ENCODE results near the gene NTM. TPM values are rescaled to one million over a fixed set of nuclear protein-coding genes. Genes with fewer than 3 reads are reported as not detected.
A peak's percentile ranks its signal among the peaks of the same experiment; 100 is the strongest.

The NTM gene
- total RNA-seq, 1 experiment from 2014 or later = 9.9 TPM

DNA sequence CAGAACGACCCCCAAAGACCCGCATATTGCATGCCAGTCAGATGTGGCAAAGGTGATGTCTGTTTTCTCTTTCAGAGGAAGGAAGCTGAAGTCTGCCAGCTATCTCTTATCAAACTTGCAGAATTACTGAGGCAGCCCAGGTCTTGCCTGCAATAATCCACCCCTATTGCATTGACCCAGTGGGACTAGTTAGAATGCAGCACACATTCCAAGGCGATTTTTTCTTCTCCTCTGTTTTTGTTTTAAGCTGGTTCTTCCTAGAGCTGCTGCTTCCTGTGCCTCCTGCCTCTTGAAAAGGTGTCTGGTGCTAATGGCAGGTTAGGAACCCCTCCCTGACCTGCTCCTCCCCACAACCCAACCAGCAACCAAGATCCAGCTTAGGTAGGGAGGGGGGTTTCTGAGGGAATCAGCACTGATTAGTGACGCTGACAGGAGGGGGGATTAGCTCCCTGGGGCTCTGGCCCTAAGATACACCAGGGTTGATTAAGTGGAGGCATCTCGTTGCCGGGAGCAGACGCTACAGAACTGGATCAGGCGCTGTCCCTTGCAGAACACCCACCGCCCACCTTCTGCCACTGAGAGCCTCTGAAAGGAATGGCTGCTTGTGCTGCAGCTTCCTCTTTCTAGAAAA, 2.8 kb downstream of the NTM start:
- Histone ChIP-seq H2BK120ac (ENCODE audit: low read depth, low read length, poor library complexity, severe bottlenecking) (no peak overlapping the region), H3K79me1 (ENCODE audit: insufficient read depth, low read depth, low read length, poor library complexity, severe bottlenecking) (no peaks in the 10 kb centered on the region), H2BK5ac (ENCODE audit: insufficient read length, low read length) (no peak overlapping the region), H3K79me2 (ENCODE audit: insufficient read depth, low read length) (no peaks in the 10 kb centered on the region), H3K4me1 (ENCODE audit: insufficient read depth, low read length) (peaks cover 16% of the 10 kb centered on the region; the same call in 1 of the 2 replicates), H3K14ac (ENCODE audit: insufficient read depth, low read length) (no peak overlapping the region), H3T11ph (ENCODE audit: low read length) (no peak overlapping the region), H3K23me2 (ENCODE audit: insufficient read length, low read depth, low read length, poor library complexity, severe bottlenecking) (no peaks in the 10 kb centered on the region), H2AFZ (ENCODE audit: low read length) (no peak overlapping the region), H2BK20ac (ENCODE audit: low read depth, low read length, poor library complexity, severe bottlenecking) (no peak overlapping the region), H3K27me3 (ENCODE audit: insufficient read depth, low read length) (no peaks in the 10 kb centered on the region), H3K27ac (ENCODE audit: insufficient read length, low read depth, low read length) (no peak overlapping the region), H2BK15ac (ENCODE audit: low read depth, low read length) (no peak overlapping the region), H3K4ac (ENCODE audit: low read depth, low read length) (no peak overlapping the region), H3K9me3 (ENCODE audit: control insufficient read depth, low read depth, low read length) (no peaks in the 10 kb centered on the region), H3K18ac (ENCODE audit: insufficient read length, low read depth, low read length) (no peak overlapping the region), H3K23ac (ENCODE audit: insufficient read length, low read depth, low read length) (no peak overlapping the region), H4K20me1 (ENCODE audit: control insufficient read depth, insufficient read depth, insufficient read length) (no peaks in the 10 kb centered on the region), H4K91ac (ENCODE audit: insufficient read length, low read depth, low read length) (no peak overlapping the region), H4K5ac (ENCODE audit: insufficient read length, low read depth, low read length) (no peak overlapping the region), H4K8ac (replicated peaks; ENCODE audit: insufficient read length, low read depth, low read length) (no peak overlapping the region), H3K56ac (ENCODE audit: insufficient read length, low read depth, low read length) (no peak overlapping the region), H3K4me2 (ENCODE audit: insufficient read depth, insufficient read length, low read length) (no peak overlapping the region), H2BK12ac (ENCODE audit: insufficient read length, low read depth, low read length) (no peak overlapping the region), H3K9ac (ENCODE audit: extremely low read depth, insufficient read length, low read length) (no peak overlapping the region), H2AK5ac (ENCODE audit: insufficient read length, low read length) (no peak overlapping the region)
- H3K9me3 Mint-ChIP-seq = no peaks in the 10 kb centered on the region
- no CpG with 5 or more reads among the region's 9 CpGs for WGBS (ENCODE audit: extremely low coverage, insufficient read length, low lambda C conversion rate)
- H3K36me3 Mint-ChIP-seq (ENCODE audit: insufficient read depth in 1 of 3, low read depth in 3 of 3) = peaks cover 0 to 4% (median 0%) of the 10 kb centered on the region in 3 experiments; a peak in 1 of 7 replicates
- DNase-seq = no peak
- H3K27ac Mint-ChIP-seq = 0 out of 7 replicates have a peak overlapping the region, but pooled peaks of 1 of the 3 experiments have one; percentile 30
- H3K4me3 Mint-ChIP-seq = 0 out of 5 replicates have a peak overlapping the region, but pooled peaks of 1 of the 2 experiments have one; percentile 30
- H3K4me1 Mint-ChIP-seq = peaks cover 17 to 23% of the 10 kb centered on the region in 2 experiments
- TF ChIP-seq CTCF (conservative IDR thresholded peaks at IDR 0.05) = no peak
- peaks cover 5% of the 10 kb centered on the region for H3K27me3 Mint-ChIP-seq (ENCODE audit: low read depth)
